Activated T-cell treated with anti-CD3 and anti-CD28 coated beads, Interleukin-2, amount 50 U/mL, for 48 hours (primary cell): Measurements from ENCODE around the gene MAN1A1.
"Not testable (repeated sequence)": the region's sequence is repeated elsewhere in the genome, so short reads cannot be mapped to it uniquely, and the experiment has no call there.

Source experiments
- DNase-seq, 2 experiments: peaks; one replicate each; pipeline ENCODE4 v3.0.0-alpha.2; 2020

Gene MAN1A1

GRCh38 chr6:119349361-119350201 lies at the start of gene MAN1A1:
Gene MAN1A1, minus strand, starts transcription at chr6:119349761. Its CDS starts 696 bp downstream, at chr6:119349065.
- DNase-seq = peak; percentile 93 to 95

- DNase-seq = no peak
Observed at GRCh38 chr6:119395192-119395591, 45.6 kb upstream of the MAN1A1 start.

DNA sequence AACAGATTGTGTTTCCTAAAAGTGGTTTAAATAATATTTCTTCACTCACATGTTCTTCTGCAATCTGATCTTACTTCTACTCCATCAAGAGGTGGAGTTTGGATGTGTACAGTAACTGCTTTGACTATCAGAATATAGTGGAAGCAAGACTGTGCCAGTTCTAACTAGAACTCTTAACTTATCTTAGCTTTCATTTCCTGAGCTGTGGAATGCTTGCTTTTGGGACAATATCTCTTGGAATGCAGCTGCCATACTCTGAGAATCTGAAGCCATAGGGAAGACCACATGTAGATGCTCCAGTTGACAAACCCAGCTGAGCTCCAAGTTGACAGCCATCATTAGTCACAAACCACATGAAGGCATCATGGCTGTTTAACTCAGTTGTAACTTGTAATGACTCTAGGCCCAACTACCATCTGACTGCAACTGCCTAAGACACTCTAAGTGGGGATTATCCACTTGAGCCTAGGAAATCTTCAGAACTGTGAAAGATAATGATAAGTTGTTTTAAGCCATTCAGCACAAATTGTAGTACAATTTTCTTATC lies 40.8 kb upstream of the MAN1A1 start:
- DNase-seq = no peak

DNA sequence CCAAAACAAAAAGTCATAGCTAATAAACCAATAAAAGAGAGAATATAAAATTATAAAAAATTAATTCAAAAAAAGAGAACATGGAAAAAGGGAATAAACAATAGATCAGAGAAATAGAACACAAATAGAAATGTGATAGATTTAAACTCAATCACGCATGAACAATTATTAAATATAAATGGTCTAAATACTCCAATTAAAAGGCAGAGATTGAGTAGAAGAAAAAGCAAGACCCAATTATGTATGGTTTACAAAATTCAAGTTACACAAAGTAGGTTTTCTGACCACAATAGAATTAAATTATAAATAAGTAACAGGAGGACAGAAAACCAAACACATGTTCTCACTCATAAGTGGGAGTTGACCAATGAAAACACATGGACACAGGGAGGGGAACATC lies 36.4 kb upstream of the MAN1A1 start:
- no peak for DNase-seq

DNA sequence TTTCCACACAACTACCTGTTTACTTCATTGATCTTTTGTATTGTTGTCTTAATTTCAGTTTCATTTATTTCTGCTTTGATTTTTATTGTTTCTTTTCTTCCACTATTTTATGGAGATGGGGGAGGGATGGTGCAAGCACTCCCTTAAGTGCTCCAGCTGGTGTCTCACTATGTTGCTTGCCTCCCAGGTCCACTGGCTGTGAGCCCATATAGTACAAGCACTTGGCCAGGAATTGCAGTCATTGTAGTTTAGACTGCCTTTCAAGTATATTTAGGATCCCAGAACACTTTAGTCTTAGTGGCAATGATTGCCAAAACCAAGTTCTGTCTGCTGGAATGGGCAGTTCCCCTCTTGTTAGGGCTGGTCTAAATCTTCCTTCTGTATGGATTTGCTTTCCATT lies 34.9 kb upstream of the MAN1A1 start:
- DNase-seq = no peak

DNA sequence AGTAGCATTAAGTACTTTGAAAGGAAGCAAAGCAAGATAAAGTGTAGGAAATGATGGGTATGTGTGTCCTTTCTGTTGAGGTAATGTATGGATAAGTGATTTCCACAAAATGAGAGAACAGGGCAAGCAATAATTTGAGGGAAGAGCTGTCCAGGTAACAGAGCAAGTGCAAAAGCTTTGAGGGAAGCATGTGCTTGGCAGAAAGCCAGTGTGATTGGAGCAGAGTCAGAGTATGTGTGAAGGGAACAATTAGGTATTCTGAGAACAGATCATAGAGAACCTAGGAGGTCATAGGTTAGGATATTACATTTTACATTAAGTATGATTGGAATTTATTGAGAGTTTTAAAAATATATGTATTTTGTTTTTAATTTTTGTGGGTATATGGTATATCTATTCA lies 30.2 kb upstream of the MAN1A1 start:
- DNase-seq = no peak

GRCh38 chr6:119377043-119377442 lies 27.5 kb upstream of the MAN1A1 start:
- not testable (repeated sequence) for DNase-seq

DNA sequence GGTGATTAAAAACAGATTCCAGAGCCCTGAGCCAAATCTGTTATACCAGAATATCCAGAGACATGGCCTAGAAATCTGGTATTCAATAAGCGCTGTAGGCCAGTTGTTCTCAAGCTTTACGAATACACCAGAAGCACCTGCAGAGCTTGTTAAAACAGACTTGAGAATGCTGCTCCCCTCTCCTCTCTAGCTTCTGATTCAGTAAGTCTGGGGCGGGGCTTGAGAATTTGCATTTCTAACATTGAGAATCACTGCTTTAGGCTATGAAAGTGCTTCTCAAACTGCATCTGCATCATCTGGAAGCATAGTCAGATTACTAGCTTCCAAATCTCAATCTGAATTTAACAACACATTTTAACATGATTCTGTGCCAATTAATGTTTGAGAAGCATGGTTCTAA lies 20.5 kb upstream of the MAN1A1 start:
- no peak for DNase-seq

DNA sequence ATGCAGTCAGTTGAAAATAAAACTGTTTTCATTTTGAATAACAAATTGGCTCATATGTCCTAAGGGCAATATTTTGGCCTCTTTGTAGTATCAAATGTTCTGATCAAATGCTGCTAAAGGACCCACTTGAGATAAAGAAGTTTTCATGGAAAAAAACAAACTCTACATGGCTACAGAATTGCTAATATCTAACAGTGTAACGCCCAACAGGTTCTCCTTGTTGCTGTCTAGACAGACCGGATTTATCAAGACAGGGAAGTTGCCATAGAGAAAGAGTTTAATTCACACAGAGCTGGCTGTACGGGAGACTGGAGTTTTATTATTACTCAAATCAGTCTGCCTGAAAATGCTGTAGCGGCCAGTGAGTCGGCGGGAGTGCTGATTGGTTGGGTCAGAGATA lies 19.4 kb upstream of the MAN1A1 start:
- DNase-seq = no peak

DNA sequence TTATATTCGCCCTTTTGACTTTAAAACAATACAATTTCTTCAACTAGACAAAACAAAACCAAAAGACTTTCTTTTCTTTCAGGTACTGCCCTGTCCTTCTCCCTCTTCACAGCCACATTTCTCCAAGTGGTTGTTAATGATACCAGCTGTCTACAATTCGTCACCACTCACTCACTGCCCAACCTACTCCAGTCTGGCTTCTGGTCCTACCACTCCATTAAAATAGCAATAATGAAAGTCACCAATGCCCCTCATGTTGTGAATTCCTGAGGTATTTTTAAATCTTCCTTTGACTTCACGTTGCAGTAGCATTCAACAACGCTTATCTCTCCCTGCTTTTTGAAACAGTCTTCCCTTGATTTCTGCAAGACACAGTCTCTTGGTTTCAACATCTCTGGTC lies 11.6 kb upstream of the MAN1A1 start:
- DNase-seq = no peak

DNA sequence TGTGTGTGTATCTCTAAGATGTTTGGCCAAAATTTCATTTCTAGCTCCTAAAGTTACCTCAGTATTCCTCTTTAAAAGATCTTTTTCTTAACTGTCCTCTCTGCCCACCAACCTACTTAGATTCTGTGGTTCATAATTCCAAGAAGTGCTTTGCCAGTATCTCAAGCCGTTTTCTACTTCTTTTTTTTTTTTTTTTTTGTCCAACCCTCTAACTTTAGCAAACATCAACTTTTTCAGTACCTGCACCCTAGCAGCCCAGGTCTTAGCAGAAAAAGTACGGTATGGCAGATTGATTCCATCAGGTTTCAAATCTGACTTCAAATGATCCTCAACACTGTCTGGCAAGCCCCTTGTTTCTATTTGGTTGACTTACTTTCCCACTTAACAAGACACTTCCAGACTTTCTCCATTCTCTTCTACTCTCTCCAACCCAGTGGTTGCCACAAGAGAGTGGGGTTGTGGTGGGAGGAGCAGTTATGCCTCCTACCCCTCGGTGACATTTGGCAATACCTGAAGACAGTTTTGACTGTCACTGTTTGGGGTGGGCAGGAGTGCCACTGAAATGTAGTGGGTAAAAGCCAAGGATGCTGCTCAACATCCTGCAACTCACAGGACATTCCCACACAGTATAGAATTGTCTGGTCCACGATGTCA lies 10.8 kb upstream of the MAN1A1 start:
- DNase-seq = no peak

- no peak for DNase-seq
Observed at GRCh38 chr6:119355890-119356289, 6.3 kb upstream of the MAN1A1 start.

GRCh38 chr6:119355157-119355556 lies 5.6 kb upstream of the MAN1A1 start:
- no peak for DNase-seq

DNA sequence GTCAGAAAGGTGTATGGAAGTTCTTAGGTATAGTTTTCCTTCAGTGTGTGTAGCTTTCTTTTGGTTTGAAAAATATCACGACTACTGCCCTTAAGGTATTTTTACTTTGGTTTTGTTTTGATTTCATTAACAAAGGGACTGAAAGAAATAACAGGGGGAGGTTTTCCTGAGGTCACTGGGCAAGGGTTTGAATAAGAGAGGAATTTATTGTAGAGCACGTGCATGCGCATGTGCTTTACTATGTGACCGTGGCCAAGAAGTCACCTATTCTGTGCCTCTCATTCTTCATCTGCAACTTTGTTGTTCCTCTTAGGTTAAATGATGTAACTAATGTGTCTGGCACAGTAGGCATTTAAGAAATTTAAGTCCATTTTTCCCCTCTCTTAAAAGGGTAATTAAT lies 4.1 kb upstream of the MAN1A1 start:
- no peak for DNase-seq

DNA sequence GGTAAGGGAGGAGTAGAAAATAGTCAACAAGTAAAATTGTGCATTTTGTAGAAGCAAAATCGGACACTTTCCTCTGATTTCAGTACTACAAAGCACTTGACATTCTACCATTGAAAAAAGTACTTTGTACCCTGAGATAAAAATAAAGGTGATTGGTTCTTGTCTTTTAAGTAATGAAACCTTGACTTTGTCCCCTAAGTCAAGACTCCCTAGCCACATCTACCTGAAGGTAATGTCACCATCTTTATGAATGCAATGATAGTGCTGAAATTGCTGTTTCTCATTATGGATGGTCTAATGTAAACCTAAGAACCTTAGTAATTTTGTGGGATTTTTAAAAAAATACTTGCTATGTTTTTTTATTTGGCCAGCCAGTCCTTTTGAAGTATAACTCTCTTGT lies 2.4 kb upstream of the MAN1A1 start:
- DNase-seq = no peak

DNA sequence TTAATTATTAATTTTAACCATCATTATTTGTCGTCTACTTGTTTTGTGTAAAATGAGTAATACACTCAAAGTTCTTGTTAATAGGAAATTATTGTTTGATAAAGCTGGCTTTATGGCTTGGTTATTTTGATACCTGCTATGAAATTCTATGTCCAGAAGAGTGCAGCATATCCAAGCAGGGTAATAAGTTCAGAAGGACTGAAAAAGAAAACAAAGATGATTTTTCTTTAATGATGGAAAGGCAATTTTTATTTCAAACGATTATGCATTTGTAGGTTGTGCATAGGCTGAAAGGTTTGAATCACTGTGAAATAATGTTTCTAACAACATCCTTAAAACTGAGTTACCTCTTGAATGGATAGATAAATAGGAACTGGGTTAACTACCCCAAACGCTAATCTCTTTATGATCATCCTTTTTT lies 1.4 kb upstream of the MAN1A1 start:
- DNase-seq = no peak

DNA sequence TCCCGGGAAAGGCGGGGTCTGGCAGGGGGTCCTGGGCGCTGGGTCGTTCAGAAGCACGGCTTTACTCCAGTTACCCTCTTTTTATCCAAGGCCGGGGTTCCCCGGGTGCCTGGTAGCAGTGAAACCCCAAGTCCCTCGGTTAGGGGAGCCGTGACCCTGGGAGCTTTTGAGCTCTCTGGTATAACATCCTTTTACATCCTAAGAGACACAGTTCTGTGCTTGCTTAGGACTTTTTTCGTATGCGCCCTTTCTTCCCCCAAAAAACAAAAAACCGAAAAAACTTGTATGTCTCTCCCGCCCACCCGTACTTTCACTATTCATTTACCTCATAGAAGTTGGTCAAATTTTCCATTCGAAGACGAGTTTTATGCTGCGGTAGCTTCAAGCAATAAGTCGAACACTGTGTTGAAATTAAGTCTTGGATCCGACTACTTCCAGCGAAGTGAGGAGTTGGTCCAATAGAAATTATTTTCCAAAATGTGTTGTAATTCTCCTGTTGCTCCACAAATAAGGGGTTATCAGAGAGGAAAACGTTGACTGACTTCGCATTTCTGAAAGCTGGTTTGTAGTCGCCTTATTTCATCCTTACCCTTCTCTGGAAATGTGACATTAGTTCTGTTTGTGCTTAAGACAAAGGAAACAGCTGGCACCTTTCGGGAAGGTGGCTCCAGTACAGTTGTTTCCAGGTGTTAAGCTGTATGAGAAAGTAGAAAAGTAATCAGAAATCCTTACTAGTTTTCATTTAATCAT lies 816 bp upstream of the MAN1A1 start:
- peak in 1 of 2 experiments; percentile 74 for DNase-seq

- DNase-seq = peak in 1 of 2 experiments; percentile 59
Observed at GRCh38 chr6:119348748-119349360, 707 bp downstream of the MAN1A1 start.

GRCh38 chr6:119348096-119348747 lies 1.3 kb downstream of the MAN1A1 start:
- DNase-seq = peak; percentile 63 to 64

DNA sequence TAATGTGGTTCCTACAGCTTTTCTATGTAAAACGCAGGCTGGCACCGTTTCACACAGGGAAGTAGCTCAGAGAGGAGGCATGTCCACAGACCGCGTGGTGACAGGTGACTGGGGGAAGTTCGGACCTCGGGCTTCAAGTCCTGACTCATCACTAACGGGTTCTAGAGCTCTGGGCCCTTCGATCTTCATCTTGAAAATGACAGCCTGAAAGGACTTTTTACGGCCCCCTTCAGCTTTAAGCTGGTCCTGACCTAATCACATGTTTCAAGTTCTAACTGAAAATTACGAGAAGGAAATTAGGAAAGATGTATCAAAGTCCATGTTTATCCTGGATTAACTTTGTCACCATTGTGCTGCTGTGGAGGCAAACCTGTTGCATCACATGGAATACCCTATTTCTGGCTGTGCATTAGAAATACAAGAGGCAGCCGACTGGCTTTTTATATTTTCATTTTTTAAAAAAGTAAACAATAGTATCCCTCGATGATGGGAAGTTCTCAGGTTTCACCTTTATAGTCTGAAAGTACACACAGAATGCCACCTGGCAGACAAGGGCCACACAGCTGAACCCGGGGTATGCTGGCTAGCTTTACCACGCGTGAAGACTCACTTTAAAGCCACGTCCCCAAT lies 2.0 kb downstream of the MAN1A1 start:
- DNase-seq = peak; percentile 38 to 48

DNA sequence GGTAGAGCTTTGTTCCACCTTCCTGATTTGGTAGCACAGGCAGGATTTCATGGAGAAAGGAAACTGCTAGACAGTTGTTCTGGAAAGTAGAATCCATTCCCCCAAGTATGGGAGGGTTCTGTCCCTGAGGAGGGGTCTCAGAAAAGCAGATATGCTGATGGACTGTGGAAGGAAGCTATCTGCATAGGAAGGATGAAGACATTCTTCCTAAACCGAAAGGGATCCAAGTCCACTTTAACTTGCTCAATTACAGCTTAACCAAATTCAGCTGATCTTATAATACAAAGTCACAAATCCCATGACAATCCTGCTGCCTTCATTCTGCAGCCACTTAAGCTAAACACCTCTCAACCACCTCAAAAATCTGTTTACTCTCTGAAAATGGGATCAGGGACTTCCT lies 2.6 kb downstream of the MAN1A1 start:
- DNase-seq = no peak

DNA sequence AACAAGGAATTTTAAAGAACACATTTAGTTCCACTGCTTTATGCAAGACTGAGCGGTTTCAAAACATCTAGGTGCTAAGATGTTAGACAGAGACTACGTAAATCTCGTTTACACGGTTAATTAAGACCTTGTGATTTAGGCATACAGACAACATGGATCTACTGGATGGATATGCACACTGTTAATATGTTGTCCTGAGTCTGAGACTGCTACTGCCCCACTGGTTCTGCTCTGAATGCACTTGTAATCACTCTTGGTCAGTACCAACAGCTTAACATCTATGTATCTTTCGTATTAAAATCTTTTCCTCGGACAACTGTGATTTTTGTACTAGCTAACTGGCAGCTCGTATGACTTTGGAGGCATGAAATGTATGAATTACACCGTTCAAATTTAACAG lies 3.1 kb downstream of the MAN1A1 start:
- DNase-seq = no peak
